NOMO-1 treated with DMSO at 0.1 percent for 48 hours (cell line): ENCODE data around the gene CAMK2D.

ENCODE experiments used
- DNase-seq: peaks from one replicate; lab custom pipeline; 2025; ENCODE audit not compliant: unreplicated experiment; lab: John Stamatoyannopoulos, UW

Gene CAMK2D

GRCh38 chr4:113447769-113448168 lies 313.8 kb downstream of the CAMK2D start:
- peak; percentile 17 for DNase-seq

GRCh38 chr4:113447061-113447460 lies 314.5 kb downstream of the CAMK2D start:
- DNase-seq = no peak

GRCh38 chr4:113446019-113446418 lies 315.5 kb downstream of the CAMK2D start:
- DNase-seq = no peak

- DNase-seq = no peak
These were observed 316.3 kb downstream of the CAMK2D start for GRCh38 chr4:113445286-113445685.

GRCh38 chr4:113444386-113444785 lies 317.2 kb downstream of the CAMK2D start:
- no peak for DNase-seq

- DNase-seq = no peak
These were observed 318.7 kb downstream of the CAMK2D start for GRCh38 chr4:113442826-113443225.

- DNase-seq = no peak
These were observed 321.2 kb downstream of the CAMK2D start for GRCh38 chr4:113440371-113440770.

- no peak for DNase-seq
These were observed 322.9 kb downstream of the CAMK2D start for GRCh38 chr4:113438596-113438995.

GRCh38 chr4:113437129-113437528 lies 324.4 kb downstream of the CAMK2D start:
- DNase-seq = no peak

- DNase-seq = no peak
These were observed 325.2 kb downstream of the CAMK2D start for GRCh38 chr4:113436360-113436759.

- DNase-seq = no peak
These were observed 325.6 kb downstream of the CAMK2D start for GRCh38 chr4:113435893-113436292.

GRCh38 chr4:113434247-113434587 lies 327.3 kb downstream of the CAMK2D start:
- no peak for DNase-seq

GRCh38 chr4:113433536-113434246 lies 327.8 kb downstream of the CAMK2D start:
- DNase-seq = no peak

GRCh38 chr4:113433116-113433515 lies 328.4 kb downstream of the CAMK2D start:
- DNase-seq = no peak

- no peak for DNase-seq
These were observed 337.9 kb downstream of the CAMK2D start for GRCh38 chr4:113423631-113424030.

- no peak for DNase-seq
These were observed 340.6 kb downstream of the CAMK2D start for GRCh38 chr4:113420938-113421337.

GRCh38 chr4:113419631-113420030 lies 341.9 kb downstream of the CAMK2D start:
- no peak for DNase-seq

- DNase-seq = no peak
These were observed 350.0 kb downstream of the CAMK2D start for GRCh38 chr4:113411496-113411938.

GRCh38 chr4:113410686-113411085 lies 350.9 kb downstream of the CAMK2D start:
- DNase-seq = no peak

- no peak for DNase-seq
These were observed 352.4 kb downstream of the CAMK2D start for GRCh38 chr4:113409181-113409580.

- DNase-seq = no peak
These were observed 354.1 kb downstream of the CAMK2D start for GRCh38 chr4:113407409-113407808.

- DNase-seq = no peak
These were observed 354.9 kb downstream of the CAMK2D start for GRCh38 chr4:113406723-113407016.
